HL-60 (cell line): ENCODE measurements around the gene MGAT4C.

ENCODE experiments used
- DNase-seq, 2 experiments: peaks; one replicate each; pipeline ENCODE4 v3.0.0-alpha.2; 2010 to 2020; ENCODE audit warnings: low read depth in 1 of 2, low spot score in 1 of 2
- H3K27ac ChIP-seq: fragments of 250-450 bp; sonication (Bioruptor Pico); replicated peaks from 2 replicates; pipeline ENCODE4 v1.5.1; 2020; ENCODE audit warnings: mild to moderate bottlenecking, moderate library complexity
- H3K27me3 ChIP-seq: fragments of 250-450 bp; sonication (Bioruptor Pico); 2 replicates; pipeline ENCODE4 v1.5.1; 2021; ENCODE audit warnings: mild to moderate bottlenecking, moderate library complexity; ENCODE audit not compliant: insufficient read depth, poor library complexity, severe bottlenecking
- H3K4me3 ChIP-seq: replicated peaks from 2 replicates; pipeline ENCODE4 v1.5.1; 2011; ENCODE audit warnings: mild to moderate bottlenecking, control low read depth, low read length; ENCODE audit not compliant: insufficient read depth
- CTCF ChIP-seq: IDR thresholded peaks from one replicate; pipeline ENCODE4 v1.5.1; 2011; ENCODE audit warnings: low read length, control low read depth, inconsistent platforms; ENCODE audit not compliant: insufficient read depth
- GABPA ChIP-seq: IDR thresholded peaks from 2 replicates; pipeline ENCODE4 v1.6.1; 2012; ENCODE audit warnings: low read depth
- POLR2AphosphoS5 ChIP-seq: IDR thresholded peaks from 2 replicates; pipeline ENCODE4 v1.6.1; 2012; ENCODE audit warnings: low read depth
- REST ChIP-seq: IDR thresholded peaks from 2 replicates; pipeline ENCODE4 v1.6.1; 2012; ENCODE audit warnings: low read depth; ENCODE audit not compliant: insufficient replicate concordance
- SPI1 ChIP-seq: IDR thresholded peaks from 2 replicates; pipeline ENCODE4 v1.6.1; 2012; ENCODE audit warnings: low read depth, mild to moderate bottlenecking, borderline replicate concordance

The MGAT4C gene

GRCh38 chr12:86241600-86241999 is 14.6 kb downstream of the MGAT4C start:
- TF ChIP-seq CTCF (no peak), SPI1 (no peak), POLR2AphosphoS5 (no peak), REST (no peak)
- DNase-seq = no peak
- Histone ChIP-seq H3K4me3 (no peak overlapping the region), H3K27me3 (no peaks in the 10 kb centered on the region), H3K27ac (no peak overlapping the region)

- DNase-seq = no peak
- no peaks in the 10 kb centered on the region for H3K27me3 ChIP-seq
- TF ChIP-seq SPI1 = no peak
- TF ChIP-seq GABPA = no peak
- TF ChIP-seq REST = no peak
- TF ChIP-seq CTCF = no peak
- no peak for TF ChIP-seq POLR2AphosphoS5
- H3K27ac ChIP-seq = no peak overlapping the region
- no peak overlapping the region for H3K4me3 ChIP-seq
Observed at GRCh38 chr12:86234316-86234855, 21.8 kb downstream of the MGAT4C start.

GRCh38 chr12:86233126-86233525 is 23.1 kb downstream of the MGAT4C start:
- TF ChIP-seq REST (no peak), CTCF (no peak), SPI1 (no peak), GABPA (no peak)
- H3K27me3 ChIP-seq = no peaks in the 10 kb centered on the region

More at GRCh38 chr12:86233126-86233525, 23.1 kb downstream of the MGAT4C start:
- H3K4me3 ChIP-seq = no peak overlapping the region
- DNase-seq = no peak
- no peak overlapping the region for H3K27ac ChIP-seq
